K562 (cell line): ENCODE measurements around the gene CBX2.

Experiments
- CHCHD3 ChIP-seq: fragments of 250-450 bp; sonication (Bioruptor Pico); IDR thresholded peaks from 2 replicates; pipeline ENCODE4 v2.1.2; 2022; ENCODE audit warnings: mild to moderate bottlenecking
- MBD2 ChIP-seq: sonication (generic); IDR thresholded peaks from 2 replicates; pipeline ENCODE4 v1.6.1; 2016; ENCODE audit warnings: low read depth, borderline replicate concordance
- NR1H2 ChIP-seq: sonication (generic); formaldehyde crosslinking; IDR thresholded peaks from 2 replicates; pipeline ENCODE4 v1.4.0; 2020; ENCODE audit warnings: mild to moderate bottlenecking, missing genetic modification reagents
- POLR2A ChIP-seq: fragments of 450-650 bp; conservative IDR thresholded peaks from 2 replicates; pipeline ENCODE4 v1.6.1; 2016
- YY1 ChIP-seq, 3 experiments: IDR thresholded peaks; 2 replicates each; pipeline ENCODE4 v1.6.1; 2011; ENCODE audit warnings: low read length in 2 of 3, mild to moderate bottlenecking in 2 of 3, moderate library complexity in 2 of 3, borderline replicate concordance in 1 of 3, control low read depth in 1 of 3, low read depth in 1 of 3; ENCODE audit not compliant: insufficient read depth in 3 of 3, insufficient replicate concordance in 2 of 3, control insufficient read depth in 1 of 3, insufficient read length in 1 of 3; ENCODE audit errors: extremely low read depth in 1 of 3
- ZNF512 ChIP-seq: IDR thresholded peaks from 2 replicates; pipeline ENCODE4 v1.6.1; 2016; ENCODE audit warnings: missing genetic modification characterization, missing compliant biosample characterization
- TF ChIP-seq, protein P1 (sequence below), 3 experiments: IDR thresholded peaks in 2 of 3; conservative IDR thresholded peaks in 1 of 3; 2 replicates each; pipeline ENCODE4 v1.5.1; 2011 to 2012; ENCODE audit warnings: low read length in 3 of 3, mild to moderate bottlenecking in 3 of 3, control low read depth in 2 of 3, improper control_type of control experiment in 1 of 3, inconsistent platforms in 1 of 3, low read depth in 1 of 3, mixed read lengths in 1 of 3, moderate library complexity in 1 of 3; ENCODE audit not compliant: insufficient read depth in 2 of 3
- TF ChIP-seq, protein P2 (sequence below), 2 experiments: fragments of 450-650 bp in 1 of 2; sonication (generic) in 1 of 2; formaldehyde crosslinking in 1 of 2; IDR thresholded peaks in 1 of 2; conservative IDR thresholded peaks in 1 of 2; 2 replicates each; pipeline versions ENCODE4 v1.6.1 to v1.8.1; 2016 to 2023; ENCODE audit warnings: mild to moderate bottlenecking in 2 of 2, moderate library complexity in 2 of 2, inconsistent platforms in 1 of 2, missing genetic modification reagents in 1 of 2

- TF ChIP-seq NR1H2 (CRISPR knock-in tag) (no peak), ZNF512 (no peak), YY1 (IDR thresholded peaks at IDR 0.05; ENCODE audit: borderline replicate concordance in 1 of 3, control insufficient read depth in 1 of 3, extremely low read depth in 1 of 3, insufficient read depth in 3 of 3, insufficient read length in 1 of 3, insufficient replicate concordance in 2 of 3, low read depth in 1 of 3, low read length in 2 of 3) (no peak), POLR2A (no peak), MBD2 (no peak), CHCHD3 (no peak)
- TF ChIP-seq, protein P1, sequence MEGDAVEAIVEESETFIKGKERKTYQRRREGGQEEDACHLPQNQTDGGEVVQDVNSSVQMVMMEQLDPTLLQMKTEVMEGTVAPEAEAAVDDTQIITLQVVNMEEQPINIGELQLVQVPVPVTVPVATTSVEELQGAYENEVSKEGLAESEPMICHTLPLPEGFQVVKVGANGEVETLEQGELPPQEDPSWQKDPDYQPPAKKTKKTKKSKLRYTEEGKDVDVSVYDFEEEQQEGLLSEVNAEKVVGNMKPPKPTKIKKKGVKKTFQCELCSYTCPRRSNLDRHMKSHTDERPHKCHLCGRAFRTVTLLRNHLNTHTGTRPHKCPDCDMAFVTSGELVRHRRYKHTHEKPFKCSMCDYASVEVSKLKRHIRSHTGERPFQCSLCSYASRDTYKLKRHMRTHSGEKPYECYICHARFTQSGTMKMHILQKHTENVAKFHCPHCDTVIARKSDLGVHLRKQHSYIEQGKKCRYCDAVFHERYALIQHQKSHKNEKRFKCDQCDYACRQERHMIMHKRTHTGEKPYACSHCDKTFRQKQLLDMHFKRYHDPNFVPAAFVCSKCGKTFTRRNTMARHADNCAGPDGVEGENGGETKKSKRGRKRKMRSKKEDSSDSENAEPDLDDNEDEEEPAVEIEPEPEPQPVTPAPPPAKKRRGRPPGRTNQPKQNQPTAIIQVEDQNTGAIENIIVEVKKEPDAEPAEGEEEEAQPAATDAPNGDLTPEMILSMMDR (IDR thresholded peaks at IDR 0.05 in 2 of 3, conservative IDR thresholded peaks at IDR 0.05 in 1 of 3; ENCODE audit: insufficient read depth in 2 of 3, low read depth in 1 of 3, low read length in 3 of 3), result no peak
- TF ChIP-seq, protein P2, sequence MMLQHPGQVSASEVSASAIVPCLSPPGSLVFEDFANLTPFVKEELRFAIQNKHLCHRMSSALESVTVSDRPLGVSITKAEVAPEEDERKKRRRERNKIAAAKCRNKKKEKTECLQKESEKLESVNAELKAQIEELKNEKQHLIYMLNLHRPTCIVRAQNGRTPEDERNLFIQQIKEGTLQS (IDR thresholded peaks at IDR 0.05), result no peak
- TF ChIP-seq, protein P2 (CRISPR knock-in tag; conservative IDR thresholded peaks at IDR 0.05), result no peak
These were observed 3.4 kb upstream of the CBX2 start for GRCh38 chr17:79774561-79774975.
